HG03432 (cell line): ENCODE data around the gene ATP11A.
"Not testable (repeated sequence)": the region's sequence is repeated elsewhere in the genome, so short reads cannot be mapped to it uniquely, and the experiment has no call there.

Source experiments
- ATAC-seq: cut with Tn5 transposase; IDR thresholded peaks from one replicate; pipeline ENCODE4 v1.9.1; 2021; ENCODE audit warnings: mild to moderate bottlenecking, moderate library complexity; ENCODE audit not compliant: unreplicated experiment

ATP11A gene

DNA sequence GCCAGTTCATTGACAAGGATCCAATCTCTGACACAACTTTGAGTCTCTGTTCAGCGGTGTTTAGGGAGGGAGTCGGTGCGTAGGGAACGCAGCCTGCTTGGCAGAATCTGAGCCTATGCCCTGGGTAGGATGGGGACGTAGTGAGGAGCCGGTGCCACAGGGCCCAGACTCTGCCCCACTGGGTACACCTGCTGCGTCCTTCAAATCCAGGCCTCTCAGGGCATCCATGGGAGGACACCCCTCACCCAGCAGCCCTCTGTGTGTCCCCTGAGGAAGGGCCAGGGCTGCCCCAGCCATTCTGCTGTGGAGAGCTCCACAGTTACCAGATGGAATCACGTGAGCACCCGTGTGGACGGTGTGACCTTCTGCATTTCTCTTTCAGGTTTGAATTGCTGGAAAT is 146.0 kb downstream of the ATP11A start:
- no peak for ATAC-seq

DNA sequence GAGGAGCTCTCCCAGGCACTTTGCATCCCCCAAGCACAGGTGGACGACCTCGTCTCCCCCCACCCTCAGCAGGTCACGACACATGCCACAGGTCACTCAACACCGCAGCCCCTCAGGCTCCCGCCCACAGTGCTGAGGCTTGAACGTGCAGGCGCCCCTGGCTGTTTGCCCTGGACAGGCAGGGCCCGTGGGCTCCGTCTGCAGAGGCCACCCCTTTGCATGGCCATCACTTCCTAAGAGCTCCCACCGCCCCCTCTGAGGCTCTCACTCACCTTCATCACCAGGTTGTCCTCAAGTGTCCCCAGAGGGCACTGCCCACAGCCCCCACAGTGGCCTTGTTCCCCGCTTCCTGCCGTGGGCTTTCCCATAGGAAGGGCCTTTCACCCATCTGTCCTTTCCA is 147.1 kb downstream of the ATP11A start:
- no peak for ATAC-seq

DNA sequence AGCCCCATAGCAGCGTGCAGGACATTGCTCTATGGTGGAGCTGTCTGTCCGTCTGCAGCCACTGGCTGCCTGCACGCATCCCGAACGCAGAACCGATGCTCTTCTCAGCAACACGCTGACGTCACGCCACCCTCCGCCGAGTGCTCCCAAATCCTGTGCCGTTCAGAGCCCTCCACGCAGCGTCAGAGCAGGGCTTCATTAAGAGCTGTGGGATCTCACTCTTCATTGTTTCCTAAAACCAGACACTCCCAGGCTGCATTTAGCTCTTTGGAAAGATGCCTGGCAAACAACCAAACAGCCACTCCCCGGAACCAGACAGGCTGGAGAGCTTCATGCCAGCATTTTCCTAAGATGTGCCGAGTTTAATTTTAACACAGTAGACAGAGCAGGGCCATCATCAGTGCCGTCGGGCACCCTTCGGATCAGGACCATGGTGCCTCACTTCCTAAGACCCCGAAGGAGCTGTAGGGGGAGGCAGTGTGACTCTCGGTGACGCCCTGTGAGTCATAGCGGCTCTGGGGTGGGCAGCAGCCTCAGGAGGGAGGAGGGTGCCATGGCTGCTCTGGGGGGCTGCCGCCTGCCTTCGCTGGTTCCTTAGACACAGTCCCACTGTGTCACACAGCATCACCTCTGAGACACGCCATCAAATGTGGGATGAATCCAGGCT is 147.7 kb downstream of the ATP11A start:
- no peak for ATAC-seq

DNA sequence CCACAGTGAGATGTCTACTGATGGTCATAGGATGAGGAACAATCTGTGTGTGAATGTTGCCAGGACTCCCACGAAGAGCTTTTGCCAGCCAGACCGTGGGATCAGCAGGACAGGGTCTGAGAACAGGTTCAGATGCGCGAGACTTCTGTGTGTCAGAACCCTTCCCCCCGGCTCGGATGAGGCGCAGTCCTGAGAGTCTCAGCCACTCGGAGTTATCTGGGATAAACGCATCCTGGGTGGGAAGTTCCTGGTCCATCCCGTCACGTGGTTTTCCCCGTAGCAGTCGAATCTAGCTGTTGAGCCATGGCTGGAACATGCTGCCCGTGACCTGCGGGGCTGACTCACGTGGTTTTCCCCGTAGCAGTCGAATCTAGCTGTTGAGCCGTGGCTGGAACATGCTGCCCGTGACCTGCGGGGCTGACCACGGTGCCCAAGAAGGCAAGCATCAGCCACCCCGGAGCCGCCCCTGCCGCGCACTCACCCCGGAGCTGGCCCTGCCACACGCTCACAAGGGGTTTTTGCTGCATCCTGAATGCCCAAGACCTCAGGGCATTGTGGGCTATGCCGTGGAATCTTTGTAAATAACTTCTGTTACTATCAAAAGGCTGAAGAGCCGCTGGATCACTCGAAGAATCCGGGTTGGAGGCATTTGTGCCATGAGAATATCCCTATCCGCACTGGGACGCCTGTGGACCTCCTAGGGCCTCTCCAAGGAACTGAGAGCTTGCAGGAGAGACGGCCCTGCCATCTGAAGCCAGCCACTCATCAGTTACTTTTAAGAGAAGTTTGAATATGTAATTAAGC is 148.4 kb downstream of the ATP11A start:
- ATAC-seq = no peak

DNA sequence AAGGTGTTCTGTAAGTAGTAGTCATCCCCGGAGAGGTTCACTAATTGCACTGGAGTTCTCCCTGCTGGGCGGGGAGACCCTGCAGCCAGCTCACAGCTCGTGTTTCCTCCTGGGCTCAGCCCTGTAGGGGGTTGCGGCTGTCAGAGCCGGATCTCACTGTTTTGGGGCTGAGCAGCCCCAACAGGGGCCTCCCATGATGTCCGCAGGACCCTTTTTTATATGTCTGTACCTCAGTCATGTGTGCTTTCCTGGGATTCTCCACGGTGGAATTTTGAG is 148.9 kb downstream of the ATP11A start:
- no peak for ATAC-seq

DNA sequence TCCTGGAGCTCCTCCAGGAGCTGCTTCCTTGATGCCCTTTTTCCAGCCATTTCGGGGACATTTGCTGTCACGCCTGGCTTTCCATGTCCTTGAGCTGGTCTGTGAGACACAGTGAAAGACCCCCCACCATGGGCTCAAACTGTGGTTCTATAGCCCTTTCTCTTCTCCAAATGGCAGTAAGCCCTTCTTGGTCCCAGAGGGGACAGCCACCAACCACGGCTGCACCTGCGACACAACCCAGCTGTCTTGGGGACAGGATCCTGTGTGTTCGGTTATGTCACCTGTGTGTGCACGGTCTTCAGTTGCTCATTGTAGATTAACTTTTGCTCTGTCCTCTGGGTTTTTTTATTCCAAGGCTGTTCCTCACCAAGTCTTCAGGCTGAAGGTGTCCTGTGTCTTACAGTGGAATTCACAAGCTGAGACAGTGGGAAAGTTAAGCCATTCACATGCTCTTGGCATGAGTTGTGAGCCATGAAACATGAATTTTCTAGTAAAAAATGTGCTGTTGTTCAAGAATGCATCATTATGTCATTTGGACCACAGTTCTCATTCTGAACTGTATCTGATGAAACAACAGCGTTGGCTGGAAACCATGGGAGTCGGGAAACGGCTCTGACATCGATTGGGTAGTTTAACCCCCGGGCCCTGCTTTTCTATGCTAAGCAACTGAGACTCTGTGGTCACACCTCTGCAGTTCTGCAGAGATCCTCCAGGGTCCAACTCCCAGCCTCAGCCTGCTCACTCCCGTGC is 149.7 kb downstream of the ATP11A start:
- ATAC-seq = no peak

DNA sequence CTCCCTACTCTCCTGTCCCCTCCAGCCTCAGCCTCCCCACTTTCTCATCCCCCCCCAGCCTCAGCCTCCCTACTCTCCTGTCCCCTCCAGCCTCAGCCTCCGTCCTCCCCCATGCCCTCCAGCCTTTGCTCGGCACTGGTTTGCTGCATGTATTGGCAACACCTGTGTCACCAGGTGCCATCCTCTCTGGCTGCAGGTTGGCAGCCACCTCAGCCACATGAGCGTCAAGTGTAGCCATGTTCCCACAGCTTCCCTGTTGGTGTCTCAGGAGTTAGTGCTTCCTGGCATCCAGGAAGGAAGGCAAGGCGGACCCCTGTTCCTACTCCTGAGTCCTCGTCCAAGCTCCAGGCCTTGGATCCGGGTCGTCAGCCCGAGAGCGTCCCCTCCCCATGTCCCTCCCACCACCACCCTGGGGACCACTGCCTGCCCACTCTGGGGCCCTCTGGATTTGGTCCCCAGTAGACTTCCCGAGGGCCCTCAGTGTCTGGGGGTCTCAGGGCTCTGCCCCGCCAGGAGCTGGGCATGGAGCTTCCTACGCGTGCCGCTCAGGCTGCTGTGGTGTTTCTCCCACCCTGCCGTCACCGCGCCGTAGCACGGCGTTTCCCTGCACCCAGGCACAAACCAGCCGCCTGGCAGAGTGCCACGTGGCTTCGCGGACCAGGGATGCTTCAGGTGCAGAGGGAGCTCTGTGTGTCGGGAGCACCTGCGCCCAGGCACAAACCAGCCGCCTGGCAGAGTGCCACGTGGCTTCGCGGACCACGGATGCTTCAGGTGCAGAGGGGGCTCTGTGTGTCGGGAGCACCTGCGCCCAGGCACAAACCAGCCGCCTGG is 150.8 kb downstream of the ATP11A start:
- no peak for ATAC-seq

DNA sequence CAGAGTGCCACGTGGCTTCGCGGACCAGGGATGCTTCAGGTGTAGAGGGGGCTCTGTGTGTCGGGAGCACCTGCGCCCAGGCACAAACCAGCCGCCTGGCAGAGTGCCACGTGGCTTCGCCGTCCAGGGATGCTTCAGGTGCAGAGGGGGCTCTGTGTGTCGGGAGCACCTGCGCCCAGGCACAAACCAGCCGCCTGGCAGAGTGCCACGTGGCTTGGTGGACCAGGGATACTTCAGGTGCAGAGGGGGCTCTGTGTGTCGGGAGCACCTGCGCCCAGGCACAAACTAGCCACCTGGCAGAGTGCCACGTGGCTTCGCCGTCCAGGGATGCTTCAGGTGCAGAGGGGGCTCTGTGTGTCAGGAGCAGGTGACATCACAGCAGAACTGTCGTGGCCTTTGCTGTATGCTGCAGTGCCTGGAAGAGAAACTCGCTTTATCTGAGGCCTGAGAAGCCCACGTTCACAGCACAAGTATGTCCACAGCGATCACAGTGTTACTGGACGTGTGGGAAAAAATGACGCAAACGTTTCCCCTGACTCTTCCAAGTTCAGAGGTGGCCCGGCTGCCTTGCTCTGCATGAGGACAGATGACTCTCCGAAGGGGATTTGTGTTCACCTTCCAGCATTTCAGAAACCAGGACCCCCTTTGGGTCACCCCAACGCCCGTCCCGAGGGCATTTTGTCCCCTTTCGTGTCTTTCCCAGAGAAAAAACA is 151.6 kb downstream of the ATP11A start:
- ATAC-seq = not testable (repeated sequence)

DNA sequence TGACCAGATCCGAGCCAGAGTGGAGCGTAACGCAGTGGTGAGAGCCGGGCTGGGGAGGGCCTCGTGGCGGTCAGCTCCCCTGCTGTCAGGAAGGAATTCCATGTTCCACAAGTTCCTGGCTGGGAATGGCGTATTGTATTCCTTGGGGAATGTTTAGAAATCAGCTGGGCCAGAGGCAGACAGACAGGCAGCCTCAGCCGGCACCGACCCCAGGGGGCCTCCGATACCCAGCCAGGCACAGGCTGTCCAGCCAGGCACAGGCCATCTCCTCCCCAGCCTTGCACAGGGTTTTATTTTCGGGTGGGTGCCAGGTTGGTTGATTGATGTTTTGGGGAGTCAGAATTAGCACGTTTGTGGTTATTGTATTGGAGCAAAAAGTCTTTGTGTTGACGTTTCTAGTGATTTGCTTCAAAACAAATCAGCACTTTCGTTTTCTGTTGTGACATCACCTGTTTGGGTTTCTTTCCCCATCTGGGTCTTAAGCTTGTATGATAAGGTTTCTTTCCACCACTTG is 152.6 kb downstream of the ATP11A start:
- no peak for ATAC-seq

DNA sequence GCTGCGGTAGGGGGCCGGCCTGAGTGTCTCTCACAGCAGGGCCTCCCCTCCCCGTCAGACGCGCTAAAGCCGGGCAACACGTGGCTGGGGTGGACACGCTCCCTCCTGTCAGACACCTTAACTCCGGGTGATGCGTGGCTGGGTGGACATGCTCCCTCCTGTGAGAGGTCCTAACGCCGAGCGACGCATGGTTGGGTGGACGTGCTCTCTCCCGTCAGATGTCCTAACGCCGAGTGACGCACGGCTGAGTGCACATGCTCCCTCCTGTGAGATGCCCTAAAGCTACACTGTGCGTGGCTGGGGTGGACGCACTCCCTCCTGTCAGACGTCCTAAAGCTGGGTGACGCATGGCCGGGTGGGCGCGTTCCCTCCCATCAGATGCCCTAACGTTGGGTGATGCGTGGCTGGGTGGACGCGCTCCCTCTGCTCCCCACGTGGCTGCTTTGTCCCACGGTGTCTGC is 153.1 kb downstream of the ATP11A start:
- ATAC-seq = no peak

DNA sequence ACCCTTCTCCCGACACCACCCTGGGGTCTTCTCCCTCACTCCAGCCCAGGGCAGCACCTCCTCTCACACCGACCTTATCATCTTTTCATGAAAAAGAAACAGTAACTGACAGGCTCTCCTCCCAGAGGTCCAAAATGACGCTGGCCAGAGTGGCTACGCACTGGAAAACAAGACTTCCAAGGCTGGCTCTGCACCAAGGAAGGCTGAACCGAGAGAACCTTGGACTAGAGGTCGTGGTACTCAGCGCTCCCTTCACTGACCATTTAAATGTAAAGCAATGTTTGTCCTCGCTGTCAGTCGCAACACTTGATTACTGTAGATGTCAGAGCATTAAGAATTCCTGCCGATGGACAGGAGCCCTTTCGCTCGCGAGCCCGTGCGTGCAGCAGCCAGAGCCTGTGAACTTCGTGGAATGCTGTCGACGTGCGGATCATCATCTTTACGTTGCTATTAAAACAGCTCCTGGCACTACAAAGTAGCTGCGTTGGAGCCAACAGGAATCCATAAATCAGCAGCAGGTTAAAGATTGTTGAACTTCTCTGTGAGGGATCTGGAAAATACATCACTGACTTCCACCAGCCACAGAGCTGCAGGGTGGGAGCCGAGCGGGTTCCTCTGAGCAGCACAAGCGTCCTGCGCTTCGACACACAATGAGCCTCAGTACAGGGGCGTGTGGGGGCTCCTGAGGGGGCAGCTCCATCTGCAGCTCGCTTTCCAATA is 153.7 kb downstream of the ATP11A start:
- no peak for ATAC-seq

DNA sequence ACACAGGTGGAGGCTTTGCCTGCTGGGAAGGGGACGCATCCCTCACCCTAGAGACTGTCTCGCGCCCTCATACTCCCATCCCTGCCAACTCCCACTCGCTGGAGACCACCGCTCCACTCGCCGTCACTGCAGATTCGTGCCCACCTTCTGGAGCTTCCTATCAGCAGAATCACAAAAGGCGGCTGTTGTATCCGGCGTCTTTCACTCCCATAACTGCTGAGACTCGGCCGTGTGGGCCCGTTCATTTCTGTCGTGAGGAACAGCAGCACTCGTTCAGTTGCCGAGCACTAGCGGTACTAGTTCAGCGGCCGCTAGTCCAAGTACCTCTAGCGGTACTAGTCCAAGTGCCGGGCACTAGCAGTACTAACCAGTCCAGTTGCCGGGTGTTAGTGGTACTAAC is 154.6 kb downstream of the ATP11A start:
- ATAC-seq = no peak

DNA sequence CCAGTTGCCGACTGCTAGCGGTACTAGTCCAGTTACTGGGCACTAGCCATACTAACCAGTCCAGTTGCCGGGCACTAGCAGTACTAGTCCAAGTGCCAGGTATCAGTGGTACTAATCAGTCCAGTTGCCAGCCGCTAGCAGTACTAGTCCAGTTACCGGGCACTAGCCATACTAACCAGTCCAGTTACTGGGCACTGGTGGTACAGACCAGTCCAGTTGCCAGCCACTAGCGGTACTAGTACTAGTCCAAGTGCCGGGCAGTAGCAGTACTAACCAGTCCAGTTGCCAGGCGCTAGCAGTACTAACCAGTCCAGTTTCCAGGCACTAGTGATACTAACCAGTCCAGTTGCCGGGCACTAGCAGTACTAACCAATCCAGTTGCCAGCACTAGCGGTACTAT is 155.0 kb downstream of the ATP11A start:
- no peak for ATAC-seq

DNA sequence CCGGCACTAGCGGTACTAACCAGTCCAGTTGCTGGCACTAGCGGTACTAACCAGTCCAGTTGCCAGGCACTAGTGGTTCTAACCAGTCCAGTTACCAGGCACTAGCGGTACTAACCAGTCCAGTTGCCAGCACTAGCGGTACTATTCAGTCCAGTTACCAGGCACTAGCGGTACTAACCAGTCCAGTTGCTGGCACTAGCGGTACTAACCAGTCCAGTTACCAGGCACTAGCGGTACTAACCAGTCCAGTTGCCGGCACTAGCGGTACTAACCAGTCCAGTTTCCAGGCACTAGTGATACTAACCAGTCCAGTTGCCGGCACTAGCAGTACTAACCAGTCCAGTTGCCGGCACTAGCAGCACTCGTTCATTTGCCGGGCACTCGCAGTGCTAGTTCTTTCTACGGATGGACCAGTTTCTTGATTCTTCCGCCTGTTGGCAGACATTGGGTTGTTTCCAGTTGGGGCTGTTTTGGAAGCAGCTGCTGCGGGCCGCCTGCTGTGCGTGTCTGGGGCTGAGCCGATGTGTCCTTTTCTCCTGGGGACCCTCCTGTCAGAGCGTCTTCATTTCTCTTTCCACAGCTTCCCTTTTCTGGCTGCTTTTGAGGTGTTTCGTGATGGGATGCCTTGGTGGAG is 155.8 kb downstream of the ATP11A start:
- ATAC-seq = no peak

DNA sequence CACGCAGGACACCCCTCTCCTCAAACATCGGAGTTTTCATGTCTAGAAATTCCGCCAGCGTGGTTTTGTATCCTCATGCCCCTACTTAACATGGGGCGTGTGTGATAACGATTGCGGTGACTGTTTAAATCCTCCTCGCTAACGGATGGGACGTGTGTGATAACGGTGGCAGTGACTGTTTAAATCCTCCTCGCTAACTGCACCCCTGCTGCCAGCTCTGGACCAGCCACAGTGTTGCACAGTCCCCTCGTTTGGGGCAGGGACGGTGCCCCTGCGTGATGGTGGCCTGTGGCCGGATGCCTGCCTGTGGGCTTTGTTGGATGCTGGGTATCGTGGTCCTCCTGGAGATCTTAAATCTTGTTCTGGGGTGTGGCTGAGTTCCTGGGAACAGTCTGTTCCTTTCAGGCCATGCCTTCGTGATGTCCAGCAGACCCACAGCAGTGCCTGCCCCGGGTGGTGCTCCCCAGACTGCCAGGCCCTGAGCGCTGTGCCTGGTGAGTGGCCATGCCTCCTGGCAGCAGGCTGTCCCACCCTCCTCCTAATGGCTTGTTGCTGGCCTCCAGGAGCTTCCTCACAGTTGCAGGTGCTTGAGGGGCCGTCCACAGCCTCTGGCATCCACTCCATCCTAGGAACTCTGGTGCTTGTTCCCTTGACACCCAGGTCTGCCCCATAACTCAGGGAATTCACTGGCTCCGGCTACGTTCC is 156.7 kb downstream of the ATP11A start:
- ATAC-seq = no peak

DNA sequence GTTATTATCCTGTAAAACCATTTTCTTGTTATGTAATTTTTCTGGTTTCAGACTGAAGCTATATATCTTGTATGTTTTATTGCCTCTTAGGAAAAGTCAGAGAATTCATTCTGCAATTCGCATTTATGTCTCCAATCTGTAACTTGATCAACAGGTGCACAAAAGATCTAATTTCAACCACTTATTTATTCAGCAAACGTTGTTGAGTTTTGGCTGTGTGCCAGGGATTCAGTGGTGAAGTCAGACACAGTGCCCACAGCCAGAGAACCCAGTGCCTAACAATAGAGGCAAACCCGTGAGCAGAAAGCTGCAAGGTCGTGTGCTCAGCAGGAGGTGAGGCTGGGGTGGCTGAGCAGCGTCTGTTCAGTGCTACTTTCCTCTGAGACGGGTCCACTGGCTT is 159.7 kb downstream of the ATP11A start:
- ATAC-seq = no peak

DNA sequence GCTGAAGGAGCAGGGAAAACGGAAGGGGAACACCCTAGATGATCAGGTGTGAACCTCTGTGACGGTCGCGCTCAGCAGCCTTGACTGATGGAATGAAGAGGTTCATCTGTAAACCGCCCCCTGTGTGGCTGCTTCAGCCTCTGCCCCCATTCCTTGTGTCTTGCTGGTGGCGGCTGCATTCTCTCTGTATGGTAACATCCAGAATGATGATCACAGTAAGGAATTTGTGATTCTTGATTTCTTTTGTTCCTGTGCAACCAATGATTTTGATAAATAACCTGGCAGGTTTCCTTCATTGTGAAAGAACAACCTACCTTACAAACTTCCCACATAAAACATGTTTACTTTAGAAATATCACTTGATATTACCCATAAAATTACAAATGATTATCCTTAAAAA is 160.4 kb downstream of the ATP11A start:
- no peak for ATAC-seq
